ENCODE data around the gene SERPINA4.

GRCh38 chr14:94575730-94576585 lies 14.7 kb downstream of the SERPINA4 start:
- TF ChIP-seq CTCF (conservative IDR thresholded peaks at IDR 0.05; ENCODE audit: low read length) (no peak), EZH2phosphoT487 (IDR thresholded peaks at IDR 0.05; ENCODE audit: borderline replicate concordance) (no peak)

Measured in Loucy (cell line).